ENCODE results near the gene PPP2R3B.

PPP2R3B gene

GRCh38 chrX:320126-320783, 66.5 kb downstream of the PPP2R3B start:
- H3K9ac ChIP-seq (ENCODE audit: low read depth in 1 of 2, low read length in 2 of 2): peak overlapping the region; percentile 74 to 80
- H3K4me1 ChIP-seq (ENCODE audit: control insufficient read depth in 1 of 2, insufficient read depth in 2 of 2, low read length in 2 of 2): peaks cover 4 to 20% of the 10 kb centered on the region in 2 donors
- H3K36me3 ChIP-seq (ENCODE audit: control insufficient read depth in 1 of 2, insufficient read depth in 2 of 2, low read length in 2 of 2): peaks cover 0 to 10% of the 10 kb centered on the region in 2 donors
- H3K27me3 ChIP-seq (ENCODE audit: control insufficient read depth in 1 of 2, insufficient read depth in 2 of 2, low read length in 2 of 2): peaks cover 0 to 3% of the 10 kb centered on the region in 2 donors
- H3K9me3 ChIP-seq (ENCODE audit: control insufficient read depth in 1 of 2, low read length in 2 of 2): no peaks in the 10 kb centered on the region
- H3K4me3 ChIP-seq (ENCODE audit: low read depth in 1 of 2, low read length in 2 of 2): peak overlapping the region; percentile 76 to 84
- H3K27ac ChIP-seq (ENCODE audit: low read depth, low read length): no peak overlapping the region

GRCh38 chrX:319579-320125, 67.1 kb downstream of the PPP2R3B start:
- H3K36me3 ChIP-seq (ENCODE audit: control insufficient read depth in 1 of 2, insufficient read depth in 2 of 2, low read length in 2 of 2): peaks cover 4 to 16% of the 10 kb centered on the region in 2 donors
- H3K4me1 ChIP-seq (ENCODE audit: control insufficient read depth in 1 of 2, insufficient read depth in 2 of 2, low read length in 2 of 2): peaks cover 4 to 20% of the 10 kb centered on the region in 2 donors
- H3K9ac ChIP-seq (ENCODE audit: low read depth in 1 of 2, low read length in 2 of 2): peak overlapping the region; percentile 74 to 80
- H3K9me3 ChIP-seq (ENCODE audit: control insufficient read depth in 1 of 2, low read length in 2 of 2): no peaks in the 10 kb centered on the region
- peak overlapping the region; percentile 76 to 84 for H3K4me3 ChIP-seq (ENCODE audit: low read depth in 1 of 2, low read length in 2 of 2)
- no peak overlapping the region for H3K27ac ChIP-seq (ENCODE audit: low read depth, low read length)
- H3K27me3 ChIP-seq (ENCODE audit: control insufficient read depth in 1 of 2, insufficient read depth in 2 of 2, low read length in 2 of 2): peaks cover 0 to 3% of the 10 kb centered on the region in 2 donors

GRCh38 chrX:318739-319578, 67.7 kb downstream of the PPP2R3B start, which contains the start of gene GTPBP6:
TSS of gene GTPBP6 (minus strand) at chrX:318796. CDS start at chrX:318787, 9 bp downstream.
- peaks cover 0 to 3% of the 10 kb centered on the region in 2 donors for H3K27me3 ChIP-seq (ENCODE audit: control insufficient read depth in 1 of 2, insufficient read depth in 2 of 2, low read length in 2 of 2)
- peak within 1 kb of the TSS; percentile 74 to 80 for H3K9ac ChIP-seq (ENCODE audit: low read depth in 1 of 2, low read length in 2 of 2)
- no peaks in the 10 kb centered on the region for H3K9me3 ChIP-seq (ENCODE audit: control insufficient read depth in 1 of 2, low read length in 2 of 2)
- H3K4me1 ChIP-seq (ENCODE audit: control insufficient read depth in 1 of 2, insufficient read depth in 2 of 2, low read length in 2 of 2): peaks cover 4 to 20% of the 10 kb centered on the region in 2 donors
- peak within 1 kb of the TSS; percentile 95 for H3K27ac ChIP-seq (ENCODE audit: low read depth, low read length)
- peaks cover 4 to 20% of the 10 kb centered on the region in 2 donors for H3K36me3 ChIP-seq (ENCODE audit: control insufficient read depth in 1 of 2, insufficient read depth in 2 of 2, low read length in 2 of 2)
- H3K4me3 ChIP-seq (ENCODE audit: low read depth in 1 of 2, low read length in 2 of 2): peak within 1 kb of the TSS; percentile 76 to 84

GRCh38 chrX:318068-318738, 68.5 kb downstream of the PPP2R3B start:
- Histone ChIP-seq H3K9ac (ENCODE audit: low read depth in 1 of 2, low read length in 2 of 2) (peak overlapping the region; percentile 50 to 72), H3K36me3 (ENCODE audit: control insufficient read depth in 1 of 2, insufficient read depth in 2 of 2, low read length in 2 of 2) (peaks cover 4 to 27% of the 10 kb centered on the region in 2 donors), H3K4me3 (ENCODE audit: low read depth in 1 of 2, low read length in 2 of 2) (peak overlapping the region; percentile 69 to 83), H3K9me3 (ENCODE audit: control insufficient read depth in 1 of 2, low read length in 2 of 2) (no peaks in the 10 kb centered on the region), H3K27ac (ENCODE audit: low read depth, low read length) (peak overlapping the region; percentile 95), H3K4me1 (ENCODE audit: control insufficient read depth in 1 of 2, insufficient read depth in 2 of 2, low read length in 2 of 2) (peaks cover 4 to 18% of the 10 kb centered on the region in 2 donors), H3K27me3 (ENCODE audit: control insufficient read depth in 1 of 2, insufficient read depth in 2 of 2, low read length in 2 of 2) (peaks cover 0 to 3% of the 10 kb centered on the region in 2 donors)

GRCh38 chrX:317424-318067, 69.2 kb downstream of the PPP2R3B start:
- Histone ChIP-seq H3K27ac (ENCODE audit: low read depth, low read length) (no peak overlapping the region), H3K27me3 (ENCODE audit: control insufficient read depth in 1 of 2, insufficient read depth in 2 of 2, low read length in 2 of 2) (peaks cover 0 to 3% of the 10 kb centered on the region in 2 donors), H3K9me3 (ENCODE audit: control insufficient read depth in 1 of 2, low read length in 2 of 2) (no peaks in the 10 kb centered on the region), H3K4me3 (ENCODE audit: low read depth in 1 of 2, low read length in 2 of 2) (peak overlapping the region; percentile 62 to 69), H3K4me1 (ENCODE audit: control insufficient read depth in 1 of 2, insufficient read depth in 2 of 2, low read length in 2 of 2) (peaks cover 4 to 15% of the 10 kb centered on the region in 2 donors), H3K36me3 (ENCODE audit: control insufficient read depth in 1 of 2, insufficient read depth in 2 of 2, low read length in 2 of 2) (peaks cover 4 to 33% of the 10 kb centered on the region in 2 donors), H3K9ac (ENCODE audit: low read depth in 1 of 2, low read length in 2 of 2) (no peak overlapping the region)

- no peaks in the 10 kb centered on the region for H3K9me3 ChIP-seq (ENCODE audit: control insufficient read depth in 1 of 2, low read length in 2 of 2)
- no peak overlapping the region for H3K27ac ChIP-seq (ENCODE audit: low read depth, low read length)
- no peak overlapping the region for H3K4me3 ChIP-seq (ENCODE audit: low read depth in 1 of 2, low read length in 2 of 2)
- H3K4me1 ChIP-seq (ENCODE audit: control insufficient read depth in 1 of 2, insufficient read depth in 2 of 2, low read length in 2 of 2): peaks cover 4 to 15% of the 10 kb centered on the region in 2 donors
- H3K9ac ChIP-seq (ENCODE audit: low read depth in 1 of 2, low read length in 2 of 2): no peak overlapping the region
- peaks cover 0 to 3% of the 10 kb centered on the region in 2 donors for H3K27me3 ChIP-seq (ENCODE audit: control insufficient read depth in 1 of 2, insufficient read depth in 2 of 2, low read length in 2 of 2)
- H3K36me3 ChIP-seq (ENCODE audit: control insufficient read depth in 1 of 2, insufficient read depth in 2 of 2, low read length in 2 of 2): peaks cover 12 to 43% of the 10 kb centered on the region in 2 donors
Measured at GRCh38 chrX:316351-317325, 70.1 kb downstream of the PPP2R3B start.

GRCh38 chrX:314781-315595, 71.7 kb downstream of the PPP2R3B start:
- Histone ChIP-seq H3K27me3 (ENCODE audit: control insufficient read depth in 1 of 2, insufficient read depth in 2 of 2, low read length in 2 of 2) (no peaks in the 10 kb centered on the region), H3K4me3 (ENCODE audit: low read depth in 1 of 2, low read length in 2 of 2) (no peak overlapping the region), H3K9me3 (ENCODE audit: control insufficient read depth in 1 of 2, low read length in 2 of 2) (no peaks in the 10 kb centered on the region), H3K27ac (ENCODE audit: low read depth, low read length) (no peak overlapping the region), H3K36me3 (ENCODE audit: control insufficient read depth in 1 of 2, insufficient read depth in 2 of 2, low read length in 2 of 2) (peaks cover 22 to 56% of the 10 kb centered on the region in 2 donors), H3K9ac (ENCODE audit: low read depth in 1 of 2, low read length in 2 of 2) (no peak overlapping the region), H3K4me1 (ENCODE audit: control insufficient read depth in 1 of 2, insufficient read depth in 2 of 2, low read length in 2 of 2) (peaks cover under 1 to 5% of the 10 kb centered on the region in 2 donors)

- H3K4me3 ChIP-seq (ENCODE audit: low read depth in 1 of 2, low read length in 2 of 2): no peak overlapping the region
- H3K36me3 ChIP-seq (ENCODE audit: control insufficient read depth in 1 of 2, insufficient read depth in 2 of 2, low read length in 2 of 2): peaks cover 22 to 61% of the 10 kb centered on the region in 2 donors
Measured at GRCh38 chrX:314049-314448, 72.7 kb downstream of the PPP2R3B start.

More at GRCh38 chrX:314049-314448, 72.7 kb downstream of the PPP2R3B start:
- Histone ChIP-seq H3K9me3 (ENCODE audit: control insufficient read depth in 1 of 2, low read length in 2 of 2) (no peaks in the 10 kb centered on the region), H3K27ac (ENCODE audit: low read depth, low read length) (no peak overlapping the region), H3K9ac (ENCODE audit: low read depth in 1 of 2, low read length in 2 of 2) (no peak overlapping the region), H3K4me1 (ENCODE audit: control insufficient read depth in 1 of 2, insufficient read depth in 2 of 2, low read length in 2 of 2) (no peaks in the 10 kb centered on the region), H3K27me3 (ENCODE audit: control insufficient read depth in 1 of 2, insufficient read depth in 2 of 2, low read length in 2 of 2) (no peaks in the 10 kb centered on the region)
